Stimulated activated naive B cell treated with anti-CD40 and anti-IgM and Interleukin-4, amounts not matched to agents 10 μg/mL and 1 μg/mL and 100 μg/mL, for 72 hours (primary cell): ENCODE results near the gene CEBPE.

Source experiments
- ATAC-seq, 2 donors: fragments of 150-1000 bp; cut with Tn5 transposase; replicated peaks; 2 replicates each; pipeline ENCODE4 v1.10.0; 2021; ENCODE audit warnings: moderate library complexity in 1 of 2
- DNase-seq: peaks from one replicate; pipeline ENCODE4 v3.0.0; 2021
- H3K27ac Mint-ChIP-seq: one replicate; pipeline ENCODE4 v1.8.0; 2022; ENCODE audit warnings: mild to moderate bottlenecking, mixed read lengths
- H3K27me3 Mint-ChIP-seq, 2 donors: one replicate each; pipeline ENCODE4 v1.8.0; 2022; ENCODE audit warnings: mixed read lengths in 2 of 2
- H3K36me3 Mint-ChIP-seq, 2 donors: one replicate each; pipeline ENCODE4 v1.8.0; 2022; ENCODE audit warnings: mixed read lengths in 2 of 2, mild to moderate bottlenecking in 1 of 2
- H3K4me1 Mint-ChIP-seq, 2 donors: one replicate each; pipeline ENCODE4 v1.8.0; 2022; ENCODE audit warnings: mixed read lengths in 2 of 2, mild to moderate bottlenecking in 1 of 2
- H3K4me3 Mint-ChIP-seq, 2 donors: one replicate each; pipeline ENCODE4 v1.8.0; 2022; ENCODE audit warnings: mild to moderate bottlenecking in 2 of 2, mixed read lengths in 2 of 2, moderate library complexity in 1 of 2
- H3K9me3 Mint-ChIP-seq, 2 donors: one replicate each; pipeline ENCODE4 v1.8.0; 2022; ENCODE audit warnings: mixed read lengths in 2 of 2, mild to moderate bottlenecking in 1 of 2

Gene CEBPE

DNA sequence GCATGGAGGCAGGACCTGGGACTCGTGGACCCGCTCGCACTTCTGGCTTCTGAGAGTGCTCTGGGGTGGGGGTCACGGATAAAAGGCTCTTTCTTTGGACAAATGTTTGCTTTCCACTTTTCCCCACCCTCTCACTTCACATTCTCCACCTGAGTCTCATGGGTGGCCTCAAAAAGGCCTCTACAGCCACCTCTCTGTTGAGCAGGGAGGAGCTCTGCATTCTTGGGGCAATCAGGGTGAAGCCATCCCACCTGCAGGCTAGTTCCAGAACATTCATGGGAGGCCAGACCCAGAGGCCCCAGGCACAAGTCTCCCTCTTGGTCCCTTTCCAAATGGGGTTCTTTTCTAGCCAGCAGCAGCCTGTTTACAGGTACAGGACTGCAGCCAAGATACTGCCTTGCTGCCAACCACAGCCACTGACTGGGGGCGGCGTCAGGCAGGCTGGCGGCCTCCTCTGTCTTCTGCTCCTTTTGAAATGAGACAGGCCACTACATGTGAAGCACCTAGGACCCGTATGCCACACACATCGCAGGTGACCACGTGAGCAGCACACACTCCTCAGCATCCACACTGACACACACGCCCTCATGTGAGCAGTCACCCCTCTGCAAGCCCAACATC is 18.2 kb upstream of the CEBPE start:
- H3K4me1 Mint-ChIP-seq: no peaks in the 10 kb centered on the region
- no peaks in the 10 kb centered on the region for H3K9me3 Mint-ChIP-seq
- H3K27me3 Mint-ChIP-seq: peaks cover 0 to 8% of the 10 kb centered on the region in 2 donors
- DNase-seq (no peak), ATAC-seq (no peak)
- H3K4me3 Mint-ChIP-seq: no peak overlapping the region
- no peaks in the 10 kb centered on the region for H3K36me3 Mint-ChIP-seq
- H3K27ac Mint-ChIP-seq: no peak overlapping the region

DNA sequence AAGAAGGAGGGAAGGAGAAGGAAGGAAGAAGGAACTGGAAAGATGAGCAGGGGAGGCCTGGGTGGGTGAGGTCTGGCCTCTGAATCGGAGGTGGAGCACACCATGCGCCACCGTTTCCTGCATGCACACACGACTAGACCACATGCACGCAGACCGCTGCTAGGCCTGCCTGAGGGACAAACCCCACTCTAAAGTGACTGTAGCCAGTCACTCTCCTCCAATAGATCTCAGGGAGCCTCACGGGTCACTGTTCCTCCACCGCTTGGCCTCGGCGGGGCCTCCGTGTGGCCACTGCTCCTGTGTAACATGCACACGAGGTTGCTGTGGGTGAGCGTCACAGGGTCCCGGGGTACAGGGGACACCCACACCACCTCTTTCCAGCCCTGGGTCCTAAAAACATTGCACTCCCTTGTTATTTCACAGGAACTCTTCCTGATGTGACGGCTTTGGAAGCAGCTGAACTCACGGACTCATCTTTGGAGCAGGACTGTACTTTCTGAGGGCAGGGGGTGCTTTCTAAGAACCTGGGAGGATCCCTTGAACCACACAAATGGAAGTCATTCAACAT is 17.6 kb upstream of the CEBPE start:
- no peak for ATAC-seq
- Mint-ChIP-seq H3K4me1 (no peaks in the 10 kb centered on the region), H3K36me3 (no peaks in the 10 kb centered on the region), H3K4me3 (no peak overlapping the region), H3K27ac (no peak overlapping the region), H3K9me3 (no peaks in the 10 kb centered on the region), H3K27me3 (peaks cover 0 to 8% of the 10 kb centered on the region in 2 donors)
- DNase-seq: no peak

DNA sequence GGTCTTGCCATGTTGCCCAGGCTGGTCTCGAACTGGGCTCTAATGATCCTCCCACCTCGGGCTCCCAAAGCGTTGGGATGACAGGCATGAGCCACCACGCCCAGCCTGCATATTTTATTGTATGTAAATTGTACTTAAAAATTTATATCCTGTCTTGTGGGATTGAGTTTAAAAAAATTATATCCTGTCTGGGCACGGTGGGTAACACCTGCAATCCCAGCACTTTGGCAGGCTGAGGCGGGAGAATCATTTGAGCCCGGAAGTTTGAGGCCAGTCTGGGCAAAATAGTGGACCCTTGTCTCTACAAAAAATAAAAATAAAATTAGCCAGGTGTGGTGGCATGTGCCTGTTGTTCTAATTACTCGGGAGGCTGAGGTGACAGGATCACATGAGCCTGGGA is 13.9 kb upstream of the CEBPE start:
- H3K27me3 Mint-ChIP-seq: peaks cover 0 to 3% of the 10 kb centered on the region in 2 donors
- H3K4me1 Mint-ChIP-seq: peaks cover 14 to 19% of the 10 kb centered on the region in 2 donors
- H3K36me3 Mint-ChIP-seq: no peaks in the 10 kb centered on the region
- DNase-seq: no peak
- ATAC-seq: no peak
- no peak overlapping the region for H3K27ac Mint-ChIP-seq
- H3K4me3 Mint-ChIP-seq: no peak overlapping the region
- H3K9me3 Mint-ChIP-seq: no peaks in the 10 kb centered on the region

GRCh38 chr14:23131482-23131881 is 12.4 kb upstream of the CEBPE start:
- peak; percentile 59 to 60 for ATAC-seq
- Mint-ChIP-seq H3K27me3 (peaks cover 0 to 3% of the 10 kb centered on the region in 2 donors), H3K4me1 (peaks cover 16 to 22% of the 10 kb centered on the region in 2 donors), H3K27ac (no peak overlapping the region), H3K4me3 (no peak overlapping the region), H3K36me3 (no peaks in the 10 kb centered on the region), H3K9me3 (no peaks in the 10 kb centered on the region)
- no peak for DNase-seq

DNA sequence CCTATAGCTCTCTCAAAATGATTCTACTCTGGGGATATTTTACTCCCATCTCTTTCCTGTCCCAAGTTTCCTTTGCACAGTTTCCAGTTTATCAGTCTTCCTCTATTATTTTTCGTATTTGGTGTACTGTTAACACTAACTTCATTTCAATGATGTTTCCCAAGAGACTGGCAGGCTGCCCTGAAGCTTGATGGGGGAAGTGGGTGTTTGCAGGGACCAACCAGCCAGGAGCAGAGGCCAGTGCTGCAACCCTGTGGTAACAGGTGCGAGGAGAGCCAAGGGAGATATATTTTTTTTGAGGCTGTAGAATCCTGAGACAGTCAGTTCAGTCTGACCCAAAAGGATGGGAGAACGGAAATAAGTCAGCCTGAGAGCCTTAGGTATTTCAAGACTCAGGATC is 11.8 kb upstream of the CEBPE start:
- no peaks in the 10 kb centered on the region for H3K27me3 Mint-ChIP-seq
- no peak overlapping the region for H3K27ac Mint-ChIP-seq
- H3K36me3 Mint-ChIP-seq: no peaks in the 10 kb centered on the region
- no peak overlapping the region for H3K4me3 Mint-ChIP-seq
- H3K4me1 Mint-ChIP-seq: peaks cover 16 to 22% of the 10 kb centered on the region in 2 donors
- ATAC-seq (peak in 1 of 2 donors; percentile 23), DNase-seq (no peak)
- no peaks in the 10 kb centered on the region for H3K9me3 Mint-ChIP-seq

DNA sequence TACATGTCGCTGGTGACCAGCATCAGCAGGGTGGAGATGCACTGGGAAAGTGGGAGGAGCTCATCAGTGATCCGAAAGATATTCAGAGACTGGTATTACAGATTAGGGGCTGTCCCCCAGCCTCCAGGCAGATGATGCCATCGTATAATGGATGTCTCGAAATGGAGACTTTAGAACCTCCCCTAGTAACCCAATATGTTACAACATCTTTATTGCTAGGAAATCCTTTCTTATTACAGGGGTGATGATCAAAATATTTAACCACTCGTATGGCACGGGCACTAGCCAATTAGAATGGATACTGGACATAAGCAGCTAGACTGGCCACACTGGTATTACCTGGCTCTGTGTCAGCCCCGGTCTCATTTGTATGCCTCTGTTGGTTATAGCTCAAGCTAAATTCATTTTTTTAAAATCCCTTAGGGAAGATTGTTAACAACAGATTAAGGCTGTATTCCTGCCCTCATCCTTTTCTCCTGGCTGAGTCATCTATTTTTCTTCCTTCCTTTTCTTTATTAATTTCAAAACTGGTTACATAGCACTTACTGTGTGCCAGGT is 10.8 kb upstream of the CEBPE start:
- Mint-ChIP-seq H3K9me3 (no peaks in the 10 kb centered on the region), H3K36me3 (no peaks in the 10 kb centered on the region), H3K4me3 (no peak overlapping the region), H3K27ac (no peak overlapping the region), H3K4me1 (peaks cover 16 to 22% of the 10 kb centered on the region in 2 donors), H3K27me3 (no peaks in the 10 kb centered on the region)
- ATAC-seq (no peak), DNase-seq (no peak)

DNA sequence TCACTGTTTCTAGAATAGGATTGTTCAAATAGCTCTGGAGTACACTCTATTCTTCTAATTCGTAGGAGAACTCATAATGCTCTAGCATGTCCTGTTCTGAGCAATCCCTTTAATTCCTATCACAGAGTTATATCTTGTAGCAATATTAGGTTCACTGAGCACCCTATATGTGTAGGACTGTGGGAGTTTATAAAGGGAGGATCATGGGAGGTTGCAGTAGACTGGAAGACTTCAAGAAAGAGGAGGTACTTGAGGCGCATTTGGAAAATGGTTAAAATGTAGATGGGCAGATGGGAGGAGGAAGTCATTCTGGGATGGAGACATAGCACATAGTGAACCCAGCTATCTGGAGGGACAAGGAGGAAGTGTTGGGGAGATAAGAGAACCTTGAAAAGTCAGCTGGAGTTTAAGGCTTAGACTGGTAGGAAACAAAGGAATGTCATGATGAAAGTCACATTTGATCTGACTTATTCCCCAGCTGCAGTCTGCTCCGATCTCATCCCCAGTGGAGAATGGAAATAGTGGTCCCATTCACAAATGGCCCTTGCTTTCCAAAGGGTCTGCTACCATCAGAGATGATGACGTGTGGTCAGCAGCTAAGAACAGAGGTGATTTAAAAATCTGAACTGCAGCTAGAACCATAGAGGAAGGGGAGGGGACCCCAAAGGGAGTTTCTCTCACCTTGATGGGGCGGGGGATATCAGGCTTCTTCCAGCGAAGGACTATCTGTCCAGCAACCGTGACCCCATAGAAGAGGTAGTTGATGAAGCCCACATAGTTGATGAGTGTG is 10.1 kb upstream of the CEBPE start:
- Mint-ChIP-seq H3K4me3 (no peak overlapping the region), H3K4me1 (peaks cover 16 to 22% of the 10 kb centered on the region in 2 donors), H3K27ac (no peak overlapping the region), H3K36me3 (no peaks in the 10 kb centered on the region), H3K9me3 (no peaks in the 10 kb centered on the region), H3K27me3 (no peaks in the 10 kb centered on the region)
- ATAC-seq (no peak), DNase-seq (no peak)

DNA sequence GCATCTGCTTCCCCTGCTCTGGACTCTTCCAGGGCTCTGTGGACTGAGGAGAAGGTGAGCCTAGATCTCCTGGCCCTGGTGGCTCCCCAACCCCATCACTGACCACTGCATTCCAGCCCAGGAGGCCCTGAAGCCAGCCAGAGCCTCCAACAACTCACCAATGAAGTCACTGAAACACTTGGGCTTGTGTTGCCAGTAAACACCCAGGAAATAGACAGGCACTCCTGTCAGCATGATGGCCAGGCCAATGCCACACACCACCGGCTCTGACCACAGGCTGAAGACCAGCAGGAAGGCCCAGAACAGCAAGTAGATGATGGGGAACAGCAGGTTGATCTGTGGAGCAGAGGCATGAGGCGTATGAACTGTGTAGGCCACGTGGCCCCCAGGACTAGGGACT is 8.8 kb upstream of the CEBPE start:
- Mint-ChIP-seq H3K27me3 (no peaks in the 10 kb centered on the region), H3K4me1 (peaks cover 16 to 22% of the 10 kb centered on the region in 2 donors), H3K27ac (peak overlapping the region; percentile 33), H3K36me3 (no peaks in the 10 kb centered on the region), H3K9me3 (no peaks in the 10 kb centered on the region), H3K4me3 (no peak overlapping the region)
- ATAC-seq (no peak), DNase-seq (no peak)

DNA sequence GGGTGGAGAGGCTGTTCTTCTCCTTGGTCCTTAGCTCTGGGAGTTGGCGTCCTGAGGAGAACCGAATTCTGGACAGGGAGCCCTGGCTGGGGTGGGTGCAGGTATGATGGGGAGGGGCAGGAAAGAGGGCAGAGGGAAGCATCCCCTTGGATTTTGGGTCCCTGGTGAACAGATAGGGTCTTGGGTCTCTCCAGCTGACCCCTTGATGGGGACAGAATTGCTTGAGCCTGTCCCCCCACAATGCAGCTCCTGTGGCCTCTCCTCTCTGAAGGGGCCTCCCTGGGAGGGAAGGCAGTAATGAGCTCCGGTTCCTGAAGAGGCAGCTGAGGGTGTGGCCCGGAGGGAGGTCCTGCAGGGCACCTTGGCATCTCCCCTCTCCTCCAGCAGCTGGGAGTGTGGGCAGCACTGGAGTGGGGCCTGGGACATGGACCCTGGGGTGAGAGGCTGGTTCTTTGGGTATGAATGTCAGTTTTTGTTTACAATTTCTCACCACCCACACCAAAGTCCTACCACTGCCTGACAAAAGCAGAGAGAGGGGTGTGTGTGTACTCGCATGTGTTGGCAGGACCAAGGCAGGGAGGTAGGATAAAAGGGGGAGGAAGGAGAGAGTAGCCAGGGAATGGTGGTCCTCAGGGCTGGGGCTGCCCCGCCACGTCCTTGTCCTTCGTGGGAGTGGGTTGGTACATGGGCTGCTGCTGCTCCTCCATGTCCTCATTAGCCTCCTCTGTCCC is 7.7 kb upstream of the CEBPE start:
- Mint-ChIP-seq H3K4me1 (peaks cover 19 to 23% of the 10 kb centered on the region in 2 donors), H3K4me3 (no peak overlapping the region), H3K9me3 (no peaks in the 10 kb centered on the region), H3K27ac (no peak overlapping the region), H3K27me3 (no peaks in the 10 kb centered on the region), H3K36me3 (no peaks in the 10 kb centered on the region)
- DNase-seq: no peak
- ATAC-seq: no peak

- Mint-ChIP-seq H3K4me3 (no peak overlapping the region), H3K27ac (no peak overlapping the region), H3K36me3 (no peaks in the 10 kb centered on the region), H3K9me3 (no peaks in the 10 kb centered on the region), H3K27me3 (no peaks in the 10 kb centered on the region), H3K4me1 (peaks cover 21 to 24% of the 10 kb centered on the region in 2 donors)
- no peak for DNase-seq
- ATAC-seq: no peak
Observed at GRCh38 chr14:23125933-23126524, 7.0 kb upstream of the CEBPE start.

GRCh38 chr14:23125011-23125410 is 6.0 kb upstream of the CEBPE start:
- no peaks in the 10 kb centered on the region for H3K9me3 Mint-ChIP-seq
- no peak overlapping the region for H3K4me3 Mint-ChIP-seq
- ATAC-seq (no peak), DNase-seq (no peak)
- no peaks in the 10 kb centered on the region for H3K27me3 Mint-ChIP-seq
- H3K4me1 Mint-ChIP-seq: peaks cover 27 to 30% of the 10 kb centered on the region in 2 donors
- no peaks in the 10 kb centered on the region for H3K36me3 Mint-ChIP-seq
- H3K27ac Mint-ChIP-seq: no peak overlapping the region

GRCh38 chr14:23124337-23124954 is 5.4 kb upstream of the CEBPE start:
- no peaks in the 10 kb centered on the region for H3K9me3 Mint-ChIP-seq

GRCh38 chr14:23123419-23123818 is 4.4 kb upstream of the CEBPE start:
- H3K27me3 Mint-ChIP-seq: no peaks in the 10 kb centered on the region
- DNase-seq: no peak
- peak overlapping the region; percentile 10 for H3K27ac Mint-ChIP-seq
- no peak overlapping the region for H3K4me3 Mint-ChIP-seq
- H3K4me1 Mint-ChIP-seq: peaks cover 33 to 41% of the 10 kb centered on the region in 2 donors
- H3K9me3 Mint-ChIP-seq: no peaks in the 10 kb centered on the region
- ATAC-seq: no peak
- H3K36me3 Mint-ChIP-seq: no peaks in the 10 kb centered on the region

More at GRCh38 chr14:23124337-23124954, 5.4 kb upstream of the CEBPE start:
- Mint-ChIP-seq H3K27me3 (no peaks in the 10 kb centered on the region), H3K4me1 (peaks cover 32 to 36% of the 10 kb centered on the region in 2 donors), H3K36me3 (no peaks in the 10 kb centered on the region), H3K4me3 (no peak overlapping the region), H3K27ac (no peak overlapping the region)
- DNase-seq (no peak), ATAC-seq (no peak)
